Erythroblast (primary cell): ENCODE results near the gene CHMP2A.

ENCODE experiments used
- GATA1 ChIP-seq: IDR thresholded peaks from 2 replicates; pipeline ENCODE4 v1.6.1; 2011; ENCODE audit warnings: low read depth, mild to moderate bottlenecking, control low read depth, low read length, moderate library complexity
- POLR2A ChIP-seq: IDR thresholded peaks from 2 replicates; pipeline ENCODE4 v1.6.1; 2011; ENCODE audit warnings: mild to moderate bottlenecking, low read length

- TF ChIP-seq POLR2A = no peak
- no peak for TF ChIP-seq GATA1
Measured at GRCh38 chr19:58548859-58549663, 5.8 kb downstream of the CHMP2A start.
